ENCODE results near the gene BEAN1. TPM values are rescaled to one million over a fixed set of nuclear protein-coding genes. Genes with fewer than 3 reads are reported as not detected.

BEAN1 gene
- total RNA-seq, 4 donors from 2014 or later, result 0.23 to 0.50 TPM; not detected in 2

DNA sequence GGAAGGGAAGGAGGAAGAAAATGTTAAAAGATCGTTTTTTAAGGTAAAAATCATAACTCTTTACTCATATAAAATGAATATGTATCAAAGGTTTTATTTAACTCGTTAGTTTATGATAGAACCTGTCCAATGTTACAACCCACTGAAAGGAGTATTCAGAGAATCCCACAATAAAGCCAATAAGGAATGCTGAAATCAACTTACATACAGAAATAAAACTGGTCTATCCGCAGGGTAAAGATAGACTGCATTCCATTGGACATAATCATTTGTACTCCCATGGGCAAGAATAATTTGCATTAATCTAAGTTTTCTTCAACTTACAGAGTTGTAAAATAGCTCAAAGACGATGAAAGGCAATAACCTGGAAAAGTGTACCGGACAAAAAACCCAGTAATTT lies 17.9 kb upstream of the BEAN1 start:
- 77% methylated on average over 5 of the region's 5 CpGs for WGBS
- Histone ChIP-seq H3K27ac (replicated peaks in 1 of 4) (no peak overlapping the region), H3K4me1 (peaks cover 10 to 20% (median 14%) of the 10 kb centered on the region in 4 donors), H3K27me3 (peaks cover 0 to 20% (median 0%) of the 10 kb centered on the region in 4 donors), H3K4me3 (no peak overlapping the region), H3K36me3 (peaks cover 0 to 2% (median 0%) of the 10 kb centered on the region in 4 donors), H3K9me3 (peaks cover 0 to 3% (median 0%) of the 10 kb centered on the region in 4 donors)
- intact Hi-C loops (cut with DNase I), result loop anchor here (5.0 kb wide), 2 partner anchors 193 to 458 kb away; partner anchors contain the start of gene CMTM3
- no peak for TF ChIP-seq EP300 (IDR thresholded peaks at IDR 0.05)
- TF ChIP-seq, protein P1, sequence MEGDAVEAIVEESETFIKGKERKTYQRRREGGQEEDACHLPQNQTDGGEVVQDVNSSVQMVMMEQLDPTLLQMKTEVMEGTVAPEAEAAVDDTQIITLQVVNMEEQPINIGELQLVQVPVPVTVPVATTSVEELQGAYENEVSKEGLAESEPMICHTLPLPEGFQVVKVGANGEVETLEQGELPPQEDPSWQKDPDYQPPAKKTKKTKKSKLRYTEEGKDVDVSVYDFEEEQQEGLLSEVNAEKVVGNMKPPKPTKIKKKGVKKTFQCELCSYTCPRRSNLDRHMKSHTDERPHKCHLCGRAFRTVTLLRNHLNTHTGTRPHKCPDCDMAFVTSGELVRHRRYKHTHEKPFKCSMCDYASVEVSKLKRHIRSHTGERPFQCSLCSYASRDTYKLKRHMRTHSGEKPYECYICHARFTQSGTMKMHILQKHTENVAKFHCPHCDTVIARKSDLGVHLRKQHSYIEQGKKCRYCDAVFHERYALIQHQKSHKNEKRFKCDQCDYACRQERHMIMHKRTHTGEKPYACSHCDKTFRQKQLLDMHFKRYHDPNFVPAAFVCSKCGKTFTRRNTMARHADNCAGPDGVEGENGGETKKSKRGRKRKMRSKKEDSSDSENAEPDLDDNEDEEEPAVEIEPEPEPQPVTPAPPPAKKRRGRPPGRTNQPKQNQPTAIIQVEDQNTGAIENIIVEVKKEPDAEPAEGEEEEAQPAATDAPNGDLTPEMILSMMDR (IDR thresholded peaks at IDR 0.05), result no peak
- TF ChIP-seq POLR2AphosphoS5 (IDR thresholded peaks at IDR 0.05), result no peak
- no peak for TF ChIP-seq POLR2A (IDR thresholded peaks at IDR 0.05; ENCODE audit: low read depth)
- DNase-seq (ENCODE audit: extremely low spot score), result no peak

DNA sequence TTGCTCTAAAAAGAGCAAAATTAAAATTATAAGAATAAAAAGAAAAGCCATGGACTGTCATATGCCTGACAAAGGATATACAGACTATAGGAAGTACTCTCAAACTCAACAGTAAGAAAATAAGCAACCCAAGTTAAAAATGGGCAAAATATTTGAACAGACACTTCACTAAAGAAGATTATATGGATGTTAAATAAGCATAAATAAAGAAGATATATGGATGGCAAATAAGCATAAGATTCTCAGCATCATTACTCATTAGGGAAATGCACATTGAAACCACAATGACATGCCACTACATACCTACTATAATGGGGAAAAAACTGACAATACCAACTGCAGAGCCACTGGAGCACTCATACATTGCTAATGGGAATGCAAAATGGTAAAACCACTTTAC lies 14.9 kb upstream of the BEAN1 start:
- H3K4me1 ChIP-seq, result peaks cover 0 to 17% (median 4%) of the 10 kb centered on the region in 4 donors
- DNase-seq (ENCODE audit: extremely low spot score), result no peak
- intact Hi-C loops (cut with DNase I), result no loop called here
- no peaks in the 10 kb centered on the region for H3K36me3 ChIP-seq
- H3K4me3 ChIP-seq, result no peak overlapping the region
- TF ChIP-seq EP300 (IDR thresholded peaks at IDR 0.05) (no peak), POLR2A (IDR thresholded peaks at IDR 0.05; ENCODE audit: low read depth) (no peak), POLR2AphosphoS5 (IDR thresholded peaks at IDR 0.05) (no peak)
- TF ChIP-seq, protein P1 (IDR thresholded peaks at IDR 0.05), result no peak
- no peak overlapping the region for H3K27ac ChIP-seq (replicated peaks in 1 of 4)
- H3K27me3 ChIP-seq, result peaks cover 0 to 15% (median 0%) of the 10 kb centered on the region in 4 donors
- peaks cover 0 to 3% (median 2%) of the 10 kb centered on the region in 4 donors for H3K9me3 ChIP-seq

DNA sequence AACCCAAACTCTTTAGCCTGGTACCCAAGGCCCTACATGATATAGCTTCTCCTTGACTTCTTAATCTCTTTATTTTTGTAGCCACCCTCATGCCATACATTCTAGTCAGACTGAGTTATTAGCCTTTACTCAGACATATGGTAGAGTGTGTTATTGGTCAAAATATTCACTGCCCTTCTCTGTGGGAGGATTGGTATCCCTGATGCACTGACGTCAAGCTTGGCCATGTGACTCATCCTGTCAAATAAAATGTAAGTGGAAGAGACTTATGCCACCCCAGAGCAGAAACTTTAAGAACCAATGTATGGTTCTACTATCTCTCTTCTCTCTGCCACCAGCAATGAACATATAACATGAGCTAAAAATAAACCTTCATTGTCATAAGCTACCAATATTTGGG lies 12.2 kb upstream of the BEAN1 start:
- no peaks in the 10 kb centered on the region for H3K36me3 ChIP-seq
- no peak for DNase-seq (ENCODE audit: extremely low spot score)
- TF ChIP-seq EP300 (IDR thresholded peaks at IDR 0.05) (no peak), POLR2AphosphoS5 (IDR thresholded peaks at IDR 0.05) (no peak)
- H3K27ac ChIP-seq (replicated peaks in 1 of 4), result no peak overlapping the region
- WGBS, result 75% methylated on average over 1 of the region's 1 CpG
- peaks cover 0 to 26% (median 0%) of the 10 kb centered on the region in 4 donors for H3K27me3 ChIP-seq
- intact Hi-C loops (cut with DNase I), result no loop called here
- H3K4me1 ChIP-seq, result no peaks in the 10 kb centered on the region
- peaks cover 0 to 6% (median 2%) of the 10 kb centered on the region in 4 donors for H3K9me3 ChIP-seq
- no peak overlapping the region for H3K4me3 ChIP-seq

DNA sequence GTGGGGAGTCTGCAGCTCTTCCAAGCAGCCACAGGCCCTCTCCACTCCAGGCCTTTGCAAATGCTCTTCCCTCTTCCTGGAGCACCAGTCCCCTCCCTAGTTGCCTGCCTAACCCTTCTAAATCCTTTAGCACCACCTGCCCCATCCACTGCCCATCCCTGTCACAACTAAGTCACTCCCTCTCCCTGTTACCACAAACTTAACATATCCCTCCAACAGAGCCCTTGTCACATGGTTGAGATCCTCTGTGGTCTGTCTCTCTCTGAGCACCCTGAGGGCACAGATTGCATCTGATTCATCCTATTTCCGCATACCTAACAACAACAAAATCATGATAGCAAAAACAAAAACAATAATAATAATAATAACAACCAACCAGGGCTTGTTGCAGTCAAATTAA lies 11.0 kb upstream of the BEAN1 start:
- DNase-seq (ENCODE audit: extremely low spot score), result no peak
- H3K9me3 ChIP-seq, result peaks cover 0 to 6% (median 2%) of the 10 kb centered on the region in 4 donors
- TF ChIP-seq EP300 (IDR thresholded peaks at IDR 0.05) (no peak), POLR2A (IDR thresholded peaks at IDR 0.05; ENCODE audit: low read depth) (no peak), POLR2AphosphoS5 (IDR thresholded peaks at IDR 0.05) (no peak)
- TF ChIP-seq, protein P1 (IDR thresholded peaks at IDR 0.05), result no peak
- H3K4me1 ChIP-seq, result no peaks in the 10 kb centered on the region
- no peaks in the 10 kb centered on the region for H3K36me3 ChIP-seq
- WGBS, result 100% methylated on average over 1 of the region's 1 CpG
- intact Hi-C loops (cut with DNase I), result no loop called here
- peaks cover 0 to 23% (median 0%) of the 10 kb centered on the region in 4 donors for H3K27me3 ChIP-seq
- H3K4me3 ChIP-seq, result no peak overlapping the region
- H3K27ac ChIP-seq (replicated peaks in 1 of 4), result no peak overlapping the region

DNA sequence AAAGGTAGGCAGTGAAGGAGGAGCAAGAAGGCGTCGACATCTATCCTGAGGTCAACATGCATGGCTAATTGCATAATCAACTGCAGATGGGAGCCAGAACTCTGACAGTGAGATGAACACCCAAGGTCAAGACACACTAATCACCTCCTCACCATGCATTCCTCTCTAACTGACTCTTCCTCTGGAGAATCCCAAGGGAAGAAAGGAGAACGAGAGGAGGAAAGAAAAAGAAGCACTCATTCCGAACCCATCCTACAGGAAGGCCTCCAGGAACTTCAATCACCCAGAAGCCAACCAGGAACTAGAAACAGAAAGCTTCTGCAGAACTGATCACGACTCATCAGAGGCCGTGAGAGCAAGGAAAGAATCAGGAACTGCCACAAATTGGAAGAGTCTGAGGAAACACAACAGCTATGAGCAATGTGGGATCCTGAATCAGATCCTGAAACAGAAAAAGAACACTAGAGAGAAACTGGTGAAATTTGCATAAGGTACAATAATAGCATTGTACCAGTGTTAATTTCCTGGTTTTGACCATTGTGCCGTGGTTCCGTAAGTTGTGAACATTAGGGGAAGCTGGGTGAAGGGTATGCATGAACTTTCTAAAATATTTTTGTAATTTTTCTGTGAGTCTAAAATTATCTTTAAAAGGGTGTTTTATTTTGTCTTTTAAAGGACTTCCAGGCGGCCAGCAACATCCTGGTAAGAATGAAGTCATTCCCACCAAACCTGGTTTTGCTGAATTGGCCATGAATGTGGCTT lies 10.0 kb upstream of the BEAN1 start:
- intact Hi-C loops (cut with DNase I), result no loop called here
- H3K27me3 ChIP-seq, result peaks cover 0 to 23% (median 0%) of the 10 kb centered on the region in 4 donors
- no peaks in the 10 kb centered on the region for H3K36me3 ChIP-seq
- H3K4me1 ChIP-seq, result no peaks in the 10 kb centered on the region
- no peak for DNase-seq (ENCODE audit: extremely low spot score)
- 82% methylated on average over 9 of the region's 9 CpGs for WGBS
- peaks cover 0 to 6% (median 0%) of the 10 kb centered on the region in 4 donors for H3K9me3 ChIP-seq
- no peak overlapping the region for H3K4me3 ChIP-seq
- no peak overlapping the region for H3K27ac ChIP-seq (replicated peaks in 1 of 4)
- no peak for TF ChIP-seq POLR2AphosphoS5 (IDR thresholded peaks at IDR 0.05)
- TF ChIP-seq POLR2A (IDR thresholded peaks at IDR 0.05; ENCODE audit: low read depth), result no peak
- TF ChIP-seq EP300 (IDR thresholded peaks at IDR 0.05), result no peak
- TF ChIP-seq, protein P1 (IDR thresholded peaks at IDR 0.05), result no peak
